ENCODE data around the gene ELP2. TPM values are rescaled to one million over a fixed set of nuclear protein-coding genes. Genes with fewer than 3 reads are reported as not detected.

Gene ELP2
- polyA plus RNA-seq, 1 of the 3 experiments (the other 2 are of a cell fraction), result 38.3 TPM

- TF ChIP-seq POLR2AphosphoS5 (IDR thresholded peaks at IDR 0.05; ENCODE audit: low read depth, low read length), result no peak
- TF ChIP-seq RCOR1 (IDR thresholded peaks at IDR 0.05; ENCODE audit: low read length), result no peak
- no peak for TF ChIP-seq TCF12 (IDR thresholded peaks at IDR 0.05)
- TF ChIP-seq EZH2phosphoT487 (IDR thresholded peaks at IDR 0.05; ENCODE audit: borderline replicate concordance, low read depth), result no peak
- no peak for TF ChIP-seq TEAD4 (IDR thresholded peaks at IDR 0.05; ENCODE audit: borderline replicate concordance, insufficient read depth)
- no peak for TF ChIP-seq REST (IDR thresholded peaks at IDR 0.05; ENCODE audit: low read depth, low read length)
- no peak for TF ChIP-seq MAX (IDR thresholded peaks at IDR 0.05; ENCODE audit: low read depth)
- no peak for TF ChIP-seq FOSL2 (IDR thresholded peaks at IDR 0.05; ENCODE audit: borderline replicate concordance, low read depth)
- no peak for TF ChIP-seq EP300 (IDR thresholded peaks at IDR 0.05; ENCODE audit: borderline replicate concordance in 1 of 2, low read depth in 1 of 2, low read length in 1 of 2)
- TF ChIP-seq RXRA (IDR thresholded peaks at IDR 0.05; ENCODE audit: borderline replicate concordance, low read depth), result no peak
- TF ChIP-seq MXI1 (IDR thresholded peaks at IDR 0.05; ENCODE audit: low read depth, low read length), result no peak
Observed at GRCh38 chr18:36083729-36084128, 46.0 kb upstream of the ELP2 start (continued).

GRCh38 chr18:36085195-36085594 lies 44.5 kb upstream of the ELP2 start:
- ChIA-PET POLR2A (no interaction called here), CTCF (interaction anchor here (1.3 to 1.8 kb wide), 3 partner anchors 11 to 67 kb away, joined by 4 to 7 read pairs (median 7); no protein-coding TSS in a partner anchor)
- Histone ChIP-seq H3K79me2 (ENCODE audit: insufficient read depth) (no peaks in the 10 kb centered on the region), H4K20me1 (ENCODE audit: insufficient read depth) (no peaks in the 10 kb centered on the region), H3K4me3 (ENCODE audit: low read depth in 2 of 2, low read length in 1 of 2) (no peak overlapping the region), H3K4me1 (ENCODE audit: control insufficient read depth in 1 of 2, insufficient read depth in 2 of 2, low read depth in 1 of 2, low read length in 1 of 2) (no peaks in the 10 kb centered on the region), H3K27ac (ENCODE audit: low read depth in 2 of 2, low read length in 1 of 2) (no peak overlapping the region), H3K9ac (no peak overlapping the region), H3K27me3 (ENCODE audit: insufficient read depth) (no peaks in the 10 kb centered on the region), H3K9me3 (no peaks in the 10 kb centered on the region), H3F3A (replicated peaks; ENCODE audit: insufficient read depth) (no peaks in the 10 kb centered on the region), H3K4me2 (no peak overlapping the region), H3K36me3 (replicated peaks in 1 of 2; ENCODE audit: control insufficient read depth in 1 of 2, insufficient read depth in 2 of 2, low read length in 1 of 2) (no peaks in the 10 kb centered on the region), H2AFZ (ENCODE audit: low read depth) (no peak overlapping the region), H3K9me2 (no peaks in the 10 kb centered on the region)
- TF ChIP-seq SIN3A (IDR thresholded peaks at IDR 0.05; ENCODE audit: borderline replicate concordance, low read depth, low read length) (no peak), NRF1 (IDR thresholded peaks at IDR 0.05; ENCODE audit: low read depth, low read length) (no peak), USF1 (IDR thresholded peaks at IDR 0.05; ENCODE audit: borderline replicate concordance, low read depth) (no peak), POLR2AphosphoS5 (IDR thresholded peaks at IDR 0.05; ENCODE audit: low read depth, low read length) (no peak), RXRA (IDR thresholded peaks at IDR 0.05; ENCODE audit: borderline replicate concordance, low read depth) (no peak), MAX (IDR thresholded peaks at IDR 0.05; ENCODE audit: low read depth) (no peak), NFIC (IDR thresholded peaks at IDR 0.05; ENCODE audit: borderline replicate concordance) (no peak), EZH2phosphoT487 (IDR thresholded peaks at IDR 0.05; ENCODE audit: borderline replicate concordance, low read depth) (no peak), CTCF (IDR thresholded peaks at IDR 0.05) (no peak), YY1 (IDR thresholded peaks at IDR 0.05; ENCODE audit: low read depth) (no peak)
- DNase-seq, result no peak
- 87% methylated on average over 3 of the region's 4 CpGs for WGBS (ENCODE audit: low lambda C conversion rate)
